ENCODE measurements around the gene KCNK18. TPM values are rescaled to one million over a fixed set of nuclear protein-coding genes. Genes with fewer than 3 reads are reported as not detected.

Gene KCNK18
- total RNA-seq, 2 experiments from 2014 or later: not detected

DNA sequence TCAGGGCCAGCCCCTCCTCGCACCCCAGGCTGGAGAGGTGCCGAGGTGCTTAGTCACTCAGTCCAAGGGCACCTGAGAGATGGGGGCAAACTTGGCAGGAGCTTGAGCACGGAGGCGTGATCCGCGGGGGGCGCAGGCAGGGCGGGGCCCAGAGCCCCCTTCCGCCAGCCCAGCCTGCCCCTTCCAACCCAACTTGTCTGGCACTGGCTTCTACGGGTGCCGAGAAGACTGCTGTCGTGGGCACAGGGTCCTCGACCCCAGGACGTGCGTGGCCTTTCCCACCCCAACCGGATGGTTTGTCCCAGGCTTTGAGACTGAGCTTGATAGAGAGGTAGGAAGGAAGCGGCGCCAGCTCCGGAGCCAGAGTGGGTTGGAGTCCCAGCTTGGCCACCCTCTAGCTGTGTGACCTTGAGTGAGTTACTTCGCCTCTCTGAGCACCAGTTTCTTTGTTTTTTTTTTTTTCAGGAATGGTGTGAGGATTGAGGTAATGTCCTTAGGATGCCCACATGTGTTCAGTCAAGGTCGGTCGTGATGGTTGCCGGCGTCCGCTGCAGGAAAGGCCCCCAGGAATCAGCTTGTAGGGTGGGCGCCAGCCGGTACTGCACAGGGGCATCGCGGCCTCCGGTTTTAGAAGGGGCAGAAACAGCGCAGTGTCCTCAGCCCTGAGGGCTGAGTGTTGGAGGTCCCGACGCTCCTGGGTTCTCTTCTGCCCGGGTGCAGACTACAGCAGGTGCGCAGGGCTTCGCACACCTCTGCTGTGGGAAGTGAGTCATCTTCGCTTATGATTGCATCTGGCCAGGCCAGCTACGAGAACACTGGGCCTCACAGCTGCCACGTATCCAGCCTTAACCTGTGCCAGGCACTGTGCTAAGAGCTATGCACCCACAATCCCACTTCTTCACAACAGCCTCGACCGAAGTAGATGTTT lies 30.6 kb upstream of the KCNK18 start:
- no peak overlapping the region for H3K27ac ChIP-seq (ENCODE audit: low read depth in 1 of 2, low read length in 2 of 2)
- no peaks in the 10 kb centered on the region for H3K36me3 ChIP-seq (ENCODE audit: insufficient read depth, low read length)
- POLR2A ChIA-PET: interaction anchor here (1.3 kb wide), 1 partner anchor 8 kb away, joined by 4 read pairs; no protein-coding TSS in a partner anchor
- peaks cover 83 to 92% of the 10 kb centered on the region in 2 experiments for H3K27me3 ChIP-seq (ENCODE audit: control insufficient read depth in 1 of 2, insufficient read depth in 2 of 2, low read length in 2 of 2)
- peaks cover 44% of the 10 kb centered on the region for H3K4me1 Mint-ChIP-seq (ENCODE audit: low read depth)
- H3K27me3 Mint-ChIP-seq: peaks cover 86% of the 10 kb centered on the region
- intact Hi-C loops (cut with DNase I, micrococcal nuclease): no loop called here
- peaks cover 57% of the 10 kb centered on the region for H3K4me1 ChIP-seq (ENCODE audit: insufficient read depth, low read length)
- no peak overlapping the region for H3K27ac Mint-ChIP-seq
- peaks cover 0 to 47% of the 10 kb centered on the region in 2 experiments for H3K9me3 ChIP-seq (ENCODE audit: control insufficient read depth in 1 of 2, insufficient read depth in 1 of 2, low read length in 2 of 2)
- CTCF ChIA-PET: interaction anchor here (1.5 to 2.9 kb wide), 2 partner anchors 8 to 10 kb away, joined by 6 to 12 read pairs; no protein-coding TSS in a partner anchor
- H3K4me3 Mint-ChIP-seq: peak overlapping the region; percentile 39
- no peaks in the 10 kb centered on the region for H3K9me3 Mint-ChIP-seq
- no peak overlapping the region for H3K4me3 ChIP-seq (ENCODE audit: low read length)
- ATAC-seq (ENCODE audit: poor library complexity): no peak
- H3K36me3 Mint-ChIP-seq (ENCODE audit: low read depth): no peaks in the 10 kb centered on the region
- peak in 1 of 14 experiments; percentile 11 for DNase-seq
- TF ChIP-seq, protein P1, sequence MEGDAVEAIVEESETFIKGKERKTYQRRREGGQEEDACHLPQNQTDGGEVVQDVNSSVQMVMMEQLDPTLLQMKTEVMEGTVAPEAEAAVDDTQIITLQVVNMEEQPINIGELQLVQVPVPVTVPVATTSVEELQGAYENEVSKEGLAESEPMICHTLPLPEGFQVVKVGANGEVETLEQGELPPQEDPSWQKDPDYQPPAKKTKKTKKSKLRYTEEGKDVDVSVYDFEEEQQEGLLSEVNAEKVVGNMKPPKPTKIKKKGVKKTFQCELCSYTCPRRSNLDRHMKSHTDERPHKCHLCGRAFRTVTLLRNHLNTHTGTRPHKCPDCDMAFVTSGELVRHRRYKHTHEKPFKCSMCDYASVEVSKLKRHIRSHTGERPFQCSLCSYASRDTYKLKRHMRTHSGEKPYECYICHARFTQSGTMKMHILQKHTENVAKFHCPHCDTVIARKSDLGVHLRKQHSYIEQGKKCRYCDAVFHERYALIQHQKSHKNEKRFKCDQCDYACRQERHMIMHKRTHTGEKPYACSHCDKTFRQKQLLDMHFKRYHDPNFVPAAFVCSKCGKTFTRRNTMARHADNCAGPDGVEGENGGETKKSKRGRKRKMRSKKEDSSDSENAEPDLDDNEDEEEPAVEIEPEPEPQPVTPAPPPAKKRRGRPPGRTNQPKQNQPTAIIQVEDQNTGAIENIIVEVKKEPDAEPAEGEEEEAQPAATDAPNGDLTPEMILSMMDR (IDR thresholded peaks at IDR 0.05): no peak

DNA sequence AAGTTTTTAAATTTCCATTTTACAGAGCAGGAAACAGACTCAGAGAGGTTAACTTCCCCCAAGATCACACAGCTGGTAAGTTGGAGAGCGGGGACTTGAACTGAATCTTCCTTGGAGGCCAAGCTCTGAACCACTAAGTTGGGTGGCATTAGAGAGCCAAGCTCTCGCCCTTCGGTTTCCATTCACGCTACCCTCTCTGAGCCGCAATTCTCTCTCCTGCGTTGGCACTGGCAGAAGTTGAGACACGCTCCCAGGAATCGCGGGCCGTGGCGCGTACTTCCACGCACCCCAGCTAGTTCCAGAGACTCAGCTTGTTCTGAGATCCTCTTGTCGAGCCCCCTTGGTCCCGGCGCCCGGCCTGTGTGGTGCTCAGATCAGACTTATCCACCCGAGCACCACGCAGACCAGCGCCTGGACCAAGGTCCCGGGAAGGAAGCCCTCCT lies 29.9 kb upstream of the KCNK18 start:
- ChIA-PET POLR2A (interaction anchor here (1.3 kb wide), 1 partner anchor 8 kb away, joined by 4 read pairs; no protein-coding TSS in a partner anchor), CTCF (interaction anchor here (1.2 to 2.9 kb wide), 3 partner anchors 8 to 11 kb away, joined by 6 to 12 read pairs (median 7); no protein-coding TSS in a partner anchor)
- peak overlapping the region; percentile 39 for H3K4me3 Mint-ChIP-seq
- peaks cover 85 to 87% of the 10 kb centered on the region in 2 experiments for H3K27me3 ChIP-seq (ENCODE audit: control insufficient read depth in 1 of 2, insufficient read depth in 2 of 2, low read length in 2 of 2)
- H3K9me3 ChIP-seq (ENCODE audit: control insufficient read depth in 1 of 2, insufficient read depth in 1 of 2, low read length in 2 of 2): peaks cover 0 to 47% of the 10 kb centered on the region in 2 experiments
- TF ChIP-seq, protein P1 (IDR thresholded peaks at IDR 0.05): no peak
- no peak for ATAC-seq (ENCODE audit: poor library complexity)
- H3K27ac ChIP-seq (ENCODE audit: low read depth in 1 of 2, low read length in 2 of 2): no peak overlapping the region
- peaks cover 55% of the 10 kb centered on the region for H3K4me1 ChIP-seq (ENCODE audit: insufficient read depth, low read length)
- H3K36me3 Mint-ChIP-seq (ENCODE audit: low read depth): no peaks in the 10 kb centered on the region
- H3K27ac Mint-ChIP-seq: no peak overlapping the region
- H3K9me3 Mint-ChIP-seq: no peaks in the 10 kb centered on the region
- H3K4me3 ChIP-seq (ENCODE audit: low read length): peak overlapping the region; percentile 27
- H3K27me3 Mint-ChIP-seq: peaks cover 86% of the 10 kb centered on the region
- DNase-seq: peak in 1 of 14 experiments; percentile 6
- peaks cover 38% of the 10 kb centered on the region for H3K4me1 Mint-ChIP-seq (ENCODE audit: low read depth)
- intact Hi-C loops (cut with DNase I, micrococcal nuclease): no loop called here
- H3K36me3 ChIP-seq (ENCODE audit: insufficient read depth, low read length): no peaks in the 10 kb centered on the region

DNA sequence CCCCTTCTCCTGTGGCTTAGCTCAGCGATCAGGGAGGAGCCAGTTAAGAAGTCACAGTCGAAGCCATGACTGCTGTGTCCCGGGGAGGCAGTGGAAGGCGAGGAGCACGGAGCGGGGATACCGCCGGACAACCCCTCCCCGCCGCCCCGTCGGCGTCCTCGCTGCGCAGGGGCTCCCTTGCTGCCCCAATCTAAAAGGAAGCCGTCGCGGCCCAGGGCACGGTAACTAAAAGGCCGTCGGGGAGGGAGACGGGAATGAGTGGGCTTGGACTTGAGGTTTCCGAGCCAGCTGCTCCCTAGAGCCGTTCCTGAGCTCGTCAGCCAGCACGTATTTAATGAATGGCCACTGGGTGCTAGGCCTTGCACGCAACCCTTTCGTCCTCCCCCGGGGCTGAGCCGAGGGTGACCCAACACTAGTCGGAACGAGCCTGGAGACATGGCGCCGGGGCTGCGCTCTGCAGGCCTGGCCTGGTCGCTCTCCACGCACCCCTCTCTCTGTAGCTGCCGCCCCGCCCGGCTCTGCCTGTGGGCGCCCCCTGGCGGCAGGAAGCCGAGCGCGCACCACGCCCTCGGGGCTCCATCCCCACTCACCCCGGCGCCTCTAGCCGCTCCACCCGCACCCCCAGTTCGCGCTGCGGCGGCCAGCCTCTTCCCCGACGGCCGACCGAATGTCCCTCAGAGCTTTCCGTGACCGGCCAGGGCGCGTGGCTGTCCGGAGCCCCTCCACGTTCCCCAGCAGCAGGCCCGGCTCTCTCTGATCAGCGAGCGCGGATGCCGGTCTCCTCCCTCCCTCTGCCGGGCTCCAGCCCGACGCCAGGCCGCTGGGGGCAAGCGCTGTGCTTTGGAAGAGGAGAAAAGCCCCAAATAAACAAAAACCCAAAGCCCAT lies 29.3 kb upstream of the KCNK18 start:
- H3K4me3 Mint-ChIP-seq: peak overlapping the region; percentile 22
- POLR2A ChIA-PET: no interaction called here
- no peaks in the 10 kb centered on the region for H3K36me3 Mint-ChIP-seq (ENCODE audit: low read depth)
- peaks cover 81 to 89% of the 10 kb centered on the region in 2 experiments for H3K27me3 ChIP-seq (ENCODE audit: control insufficient read depth in 1 of 2, insufficient read depth in 2 of 2, low read length in 2 of 2)
- H3K9me3 Mint-ChIP-seq: no peaks in the 10 kb centered on the region
- ATAC-seq (ENCODE audit: poor library complexity): peak; percentile 89
- H3K4me1 ChIP-seq (ENCODE audit: insufficient read depth, low read length): peaks cover 49% of the 10 kb centered on the region
- TF ChIP-seq, protein P1 (IDR thresholded peaks at IDR 0.05): peak; percentile 80
- intact Hi-C loops (cut with DNase I, micrococcal nuclease): no loop called here
- DNase-seq: peak; percentile 38 to 83 (median 60)
- H3K4me3 ChIP-seq (ENCODE audit: low read length): peak overlapping the region; percentile 28
- CTCF ChIA-PET: interaction anchor here (1.1 to 2.9 kb wide), 5 partner anchors 7 to 877 kb away, joined by 3 to 12 read pairs (median 6); no protein-coding TSS in a partner anchor
- peaks cover 85% of the 10 kb centered on the region for H3K27me3 Mint-ChIP-seq
- no peaks in the 10 kb centered on the region for H3K36me3 ChIP-seq (ENCODE audit: insufficient read depth, low read length)
- peaks cover 0 to 46% of the 10 kb centered on the region in 2 experiments for H3K9me3 ChIP-seq (ENCODE audit: control insufficient read depth in 1 of 2, insufficient read depth in 1 of 2, low read length in 2 of 2)
- H3K27ac Mint-ChIP-seq: no peak overlapping the region
- no peak overlapping the region for H3K27ac ChIP-seq (ENCODE audit: low read depth in 1 of 2, low read length in 2 of 2)
- peaks cover 34% of the 10 kb centered on the region for H3K4me1 Mint-ChIP-seq (ENCODE audit: low read depth)
